Measurements from ENCODE around the gene DISP3. TPM values are rescaled to one million over a fixed set of nuclear protein-coding genes. Genes with fewer than 3 reads are reported as not detected.

The DISP3 gene
- total and polyA plus RNA-seq, 9 of the 15 experiments (the other 6 are each of a cell fraction or from before 2014, with no cell fraction given), result 0.03 to 0.19 (median 0.15) TPM; not detected in 5

DNA sequence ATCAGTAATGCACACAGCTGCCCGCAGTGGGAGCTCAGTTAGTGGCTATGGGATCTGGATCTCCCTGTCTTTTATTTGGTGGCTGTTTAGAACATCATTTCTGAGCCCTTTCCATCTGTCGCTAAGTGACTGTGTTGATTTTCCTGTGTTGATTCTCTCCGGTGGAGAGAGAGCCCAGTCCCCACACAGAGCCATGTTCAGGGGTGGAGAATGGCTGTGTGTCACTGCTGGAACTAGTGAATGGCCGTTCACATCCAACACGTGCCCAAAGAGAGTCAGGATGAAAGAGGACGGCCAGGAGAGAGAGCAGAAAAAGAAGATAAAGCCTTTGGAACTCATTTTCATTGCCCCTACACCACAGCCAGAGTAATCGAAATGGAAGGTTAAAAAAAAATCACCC lies 99.0 kb downstream of the DISP3 start (continued):
- TF ChIP-seq, protein P1, sequence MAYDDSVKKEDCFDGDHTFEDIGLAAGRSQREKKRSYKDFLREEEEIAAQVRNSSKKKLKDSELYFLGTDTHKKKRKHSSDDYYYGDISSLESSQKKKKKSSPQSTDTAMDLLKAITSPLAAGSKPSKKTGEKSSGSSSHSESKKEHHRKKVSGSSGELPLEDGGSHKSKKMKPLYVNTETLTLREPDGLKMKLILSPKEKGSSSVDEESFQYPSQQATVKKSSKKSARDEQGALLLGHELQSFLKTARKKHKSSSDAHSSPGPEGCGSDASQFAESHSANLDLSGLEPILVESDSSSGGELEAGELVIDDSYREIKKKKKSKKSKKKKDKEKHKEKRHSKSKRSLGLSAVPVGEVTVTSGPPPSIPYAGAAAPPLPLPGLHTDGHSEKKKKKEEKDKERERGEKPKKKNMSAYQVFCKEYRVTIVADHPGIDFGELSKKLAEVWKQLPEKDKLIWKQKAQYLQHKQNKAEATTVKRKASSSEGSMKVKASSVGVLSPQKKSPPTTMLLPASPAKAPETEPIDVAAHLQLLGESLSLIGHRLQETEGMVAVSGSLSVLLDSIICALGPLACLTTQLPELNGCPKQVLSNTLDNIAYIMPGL (CRISPR knock-in tag; IDR thresholded peaks at IDR 0.05), result no peak
- no peak for TF ChIP-seq MEF2A (IDR thresholded peaks at IDR 0.05; ENCODE audit: control insufficient read depth, low read depth, low read length)
- TF ChIP-seq ZNF644 (tag; IDR thresholded peaks at IDR 0.05; ENCODE audit: low read depth), result no peak
- TF ChIP-seq CHD2 (IDR thresholded peaks at IDR 0.05; ENCODE audit: low read depth, low read length), result no peak
- TF ChIP-seq MYBL2 (IDR thresholded peaks at IDR 0.05; ENCODE audit: low read depth), result no peak
- no peak for TF ChIP-seq MYBL2 (CRISPR knock-in tag; IDR thresholded peaks at IDR 0.05; ENCODE audit: borderline replicate concordance)
- no peak for TF ChIP-seq EGR1 (conservative IDR thresholded peaks at IDR 0.05)
- TF ChIP-seq, protein P2, sequence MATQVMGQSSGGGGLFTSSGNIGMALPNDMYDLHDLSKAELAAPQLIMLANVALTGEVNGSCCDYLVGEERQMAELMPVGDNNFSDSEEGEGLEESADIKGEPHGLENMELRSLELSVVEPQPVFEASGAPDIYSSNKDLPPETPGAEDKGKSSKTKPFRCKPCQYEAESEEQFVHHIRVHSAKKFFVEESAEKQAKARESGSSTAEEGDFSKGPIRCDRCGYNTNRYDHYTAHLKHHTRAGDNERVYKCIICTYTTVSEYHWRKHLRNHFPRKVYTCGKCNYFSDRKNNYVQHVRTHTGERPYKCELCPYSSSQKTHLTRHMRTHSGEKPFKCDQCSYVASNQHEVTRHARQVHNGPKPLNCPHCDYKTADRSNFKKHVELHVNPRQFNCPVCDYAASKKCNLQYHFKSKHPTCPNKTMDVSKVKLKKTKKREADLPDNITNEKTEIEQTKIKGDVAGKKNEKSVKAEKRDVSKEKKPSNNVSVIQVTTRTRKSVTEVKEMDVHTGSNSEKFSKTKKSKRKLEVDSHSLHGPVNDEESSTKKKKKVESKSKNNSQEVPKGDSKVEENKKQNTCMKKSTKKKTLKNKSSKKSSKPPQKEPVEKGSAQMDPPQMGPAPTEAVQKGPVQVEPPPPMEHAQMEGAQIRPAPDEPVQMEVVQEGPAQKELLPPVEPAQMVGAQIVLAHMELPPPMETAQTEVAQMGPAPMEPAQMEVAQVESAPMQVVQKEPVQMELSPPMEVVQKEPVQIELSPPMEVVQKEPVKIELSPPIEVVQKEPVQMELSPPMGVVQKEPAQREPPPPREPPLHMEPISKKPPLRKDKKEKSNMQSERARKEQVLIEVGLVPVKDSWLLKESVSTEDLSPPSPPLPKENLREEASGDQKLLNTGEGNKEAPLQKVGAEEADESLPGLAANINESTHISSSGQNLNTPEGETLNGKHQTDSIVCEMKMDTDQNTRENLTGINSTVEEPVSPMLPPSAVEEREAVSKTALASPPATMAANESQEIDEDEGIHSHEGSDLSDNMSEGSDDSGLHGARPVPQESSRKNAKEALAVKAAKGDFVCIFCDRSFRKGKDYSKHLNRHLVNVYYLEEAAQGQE (IDR thresholded peaks at IDR 0.05; ENCODE audit: borderline replicate concordance), result no peak
- TF ChIP-seq, protein P2 (CRISPR knock-in tag; IDR thresholded peaks at IDR 0.05; ENCODE audit: low read depth), result no peak
